PC-9 (cell line): ENCODE measurements around the gene PTPRD. TPM values are rescaled to one million over a fixed set of nuclear protein-coding genes. Genes with fewer than 3 reads are reported as not detected.

Source experiments
- BruUV-seq: library from RNA; stranded (reverse); fragments of 400-500 nt; replicated peaks from 2 replicates; lab custom pipeline; 2021; lab: Mats Ljungman, UMichigan
- CTCF ChIA-PET: fragments of 300-600 bp; sonication (Branson Sonifier 250); formaldehyde crosslinking; loops from one replicate; lab custom pipeline; 2022; ENCODE audit warnings: antibody characterized with exemption; lab: Charles Lee
- POLR2A ChIA-PET: fragments of 300-600 bp; sonication (Branson Sonifier 250); formaldehyde crosslinking; loops from one replicate; lab custom pipeline; 2022; ENCODE audit warnings: antibody characterized with exemption; ENCODE audit not compliant: unreplicated experiment; lab: Charles Lee
- DNase-seq, 2 experiments: peaks; one replicate each; pipeline versions ENCODE4 v3.0.0 to v3.0.0-alpha.2; 2015 to 2022; ENCODE audit warnings: mixed read lengths in 1 of 2
- H2AFZ ChIP-seq: fragments of 200-600 bp; sonication (generic); 2 replicates; pipeline ENCODE4 v1.8.1; 2017; ENCODE audit warnings: antibody characterized with exemption
- H3F3A ChIP-seq: fragments of 200-600 bp; sonication (generic); 2 replicates; pipeline ENCODE4 v1.8.1; 2017; ENCODE audit warnings: antibody characterized with exemption, mild to moderate bottlenecking, low read depth; ENCODE audit not compliant: insufficient read depth
- H3K27ac ChIP-seq: fragments of 200-600 bp; sonication (generic); 2 replicates; pipeline ENCODE4 v1.6.1; 2016; ENCODE audit warnings: mixed run types
- H3K27me3 ChIP-seq: fragments of 200-600 bp; sonication (generic); 2 replicates; pipeline ENCODE4 v1.6.1; 2016; ENCODE audit warnings: low read depth, mixed run types; ENCODE audit not compliant: insufficient read depth
- H3K36me3 ChIP-seq: fragments of 200-600 bp; sonication (generic); 2 replicates; pipeline ENCODE4 v1.6.1; 2016; ENCODE audit warnings: low read depth, mixed run types
- H3K4me1 ChIP-seq: fragments of 200-600 bp; sonication (generic); replicated peaks from 2 replicates; pipeline ENCODE4 v1.6.1; 2016; ENCODE audit warnings: mixed run types; ENCODE audit not compliant: insufficient read depth
- H3K4me2 ChIP-seq: fragments of 200-600 bp; sonication (generic); 2 replicates; pipeline ENCODE4 v1.6.1; 2017; ENCODE audit warnings: mixed run types
- H3K4me3 ChIP-seq: fragments of 200-600 bp; sonication (generic); 2 replicates; pipeline ENCODE4 v1.6.1; 2016; ENCODE audit warnings: mixed run types
- H3K79me2 ChIP-seq: fragments of 200-600 bp; sonication (generic); 2 replicates; pipeline ENCODE4 v1.6.1; 2017; ENCODE audit warnings: low read depth, mixed run types
- H3K9me2 ChIP-seq: fragments of 200-600 bp; sonication (generic); 2 replicates; pipeline ENCODE4 v1.8.1; 2017; ENCODE audit warnings: mild to moderate bottlenecking; ENCODE audit not compliant: insufficient read depth
- H3K9me3 ChIP-seq: fragments of 200-600 bp; sonication (generic); 2 replicates; pipeline ENCODE4 v1.8.1; 2016; ENCODE audit warnings: low read depth; ENCODE audit not compliant: insufficient read depth
- H4K20me1 ChIP-seq: fragments of 200-600 bp; sonication (generic); 2 replicates; pipeline ENCODE4 v1.8.1; 2017; ENCODE audit not compliant: insufficient read depth
- CTCF ChIP-seq: fragments of 200-600 bp; sonication (generic); conservative IDR thresholded peaks from 2 replicates; pipeline ENCODE4 v1.6.1; 2017; ENCODE audit warnings: mixed run types, antibody characterized with exemption, mild to moderate bottlenecking, moderate library complexity
- EZH2 ChIP-seq: fragments of 200-600 bp; sonication (generic); IDR thresholded peaks from 2 replicates; pipeline ENCODE4 v1.8.0; 2017; ENCODE audit warnings: antibody characterized with exemption, low read depth
- intact Hi-C: fragments of 100-400 bp; cut with micrococcal nuclease; formaldehyde crosslinking; loops from one replicate; pipeline ENCODE4 v1.10.0; 2022; ENCODE audit not compliant: unreplicated experiment
- total RNA-seq: library from RNA; stranded (reverse); gene quantifications from 2 replicates; pipeline ENCODE4 v1.2.3, GENCODE V29; 2021

The PTPRD gene
- total RNA-seq, 1 experiment from 2014 or later, result not detected

GRCh38 chr9:8962084-8962483 is 1650.7 kb downstream of the PTPRD start:
- ChIA-PET POLR2A (no interaction called here), CTCF (no interaction called here)
- Histone ChIP-seq H2AFZ (no peak overlapping the region), H3K4me3 (no peak overlapping the region), H3K27ac (no peak overlapping the region), H3K4me1 (no peaks in the 10 kb centered on the region), H4K20me1 (no peaks in the 10 kb centered on the region), H3K27me3 (no peaks in the 10 kb centered on the region), H3K79me2 (no peaks in the 10 kb centered on the region), H3F3A (no peaks in the 10 kb centered on the region), H3K4me2 (no peak overlapping the region), H3K36me3 (no peaks in the 10 kb centered on the region), H3K9me3 (no peaks in the 10 kb centered on the region), H3K9me2 (no peaks in the 10 kb centered on the region)
- no TSS peak for BruUV-seq
- intact Hi-C loops, result no loop called here
- no peak for DNase-seq
- no peak for TF ChIP-seq EZH2
- TF ChIP-seq CTCF, result no peak

DNA sequence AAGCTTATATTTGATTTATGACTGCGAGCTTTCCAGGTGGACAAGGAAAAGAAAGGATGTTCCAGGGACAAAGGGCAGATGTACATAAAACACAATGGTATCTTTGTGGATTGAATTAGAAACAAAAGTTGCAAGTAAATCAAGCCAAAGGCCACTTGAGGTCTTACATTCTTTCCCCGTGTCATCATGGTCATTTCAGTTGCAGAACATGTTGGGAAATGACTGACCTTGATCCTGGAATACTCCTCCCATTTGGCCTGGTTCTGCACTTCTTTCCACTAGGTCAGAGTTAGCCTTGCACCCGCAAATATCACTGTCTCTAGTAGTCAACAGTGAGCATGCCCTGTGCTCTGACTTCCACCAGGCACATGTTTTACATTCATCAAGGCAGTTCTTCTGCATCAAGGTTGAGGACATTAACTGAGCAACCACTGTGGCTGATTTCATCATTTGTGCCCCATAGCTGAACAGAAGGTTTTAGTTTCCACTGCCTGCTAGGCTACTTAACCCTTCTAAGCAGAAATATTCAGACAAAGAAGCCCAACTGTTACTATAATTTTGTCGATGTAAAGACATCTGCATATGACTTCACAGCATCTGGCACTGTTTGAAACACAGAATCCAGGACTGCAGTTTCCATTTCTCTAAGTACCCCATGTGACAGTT is 1651.5 kb downstream of the PTPRD start:
- H3K27me3 ChIP-seq, result no peaks in the 10 kb centered on the region
- no peak overlapping the region for H2AFZ ChIP-seq
- no peak for TF ChIP-seq CTCF
- BruUV-seq, result no TSS peak
- H3K79me2 ChIP-seq, result no peaks in the 10 kb centered on the region
- no peak for DNase-seq
- H3K27ac ChIP-seq, result no peak overlapping the region
- intact Hi-C loops, result no loop called here
- H4K20me1 ChIP-seq, result no peaks in the 10 kb centered on the region
- ChIA-PET CTCF (no interaction called here), POLR2A (no interaction called here)
- H3K36me3 ChIP-seq, result no peaks in the 10 kb centered on the region
- no peak overlapping the region for H3K4me3 ChIP-seq
- no peaks in the 10 kb centered on the region for H3K9me2 ChIP-seq
- no peak overlapping the region for H3K4me2 ChIP-seq
- H3K9me3 ChIP-seq, result no peaks in the 10 kb centered on the region
- H3K4me1 ChIP-seq, result no peaks in the 10 kb centered on the region
- no peaks in the 10 kb centered on the region for H3F3A ChIP-seq

DNA sequence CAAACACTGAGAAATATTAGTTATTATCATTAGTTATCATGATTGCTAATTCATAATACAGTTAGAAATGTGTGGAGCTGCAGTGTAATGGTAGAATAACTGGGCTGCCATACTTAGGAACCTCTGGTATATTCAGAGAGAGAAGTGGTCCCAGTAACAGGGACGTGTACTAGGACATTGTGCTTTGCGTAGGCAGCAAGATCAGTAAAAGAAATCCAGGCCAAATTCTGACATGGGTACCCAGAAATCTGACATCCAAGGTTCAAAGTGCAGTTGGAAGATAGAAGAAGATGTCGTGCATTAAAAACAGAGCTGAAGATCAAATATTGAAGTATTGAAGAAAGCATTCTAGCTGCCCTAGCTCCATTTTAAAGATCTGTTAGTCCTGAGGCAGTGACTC is 1652.5 kb downstream of the PTPRD start:
- intact Hi-C loops, result no loop called here
- POLR2A ChIA-PET, result no interaction called here
- Histone ChIP-seq H3K9me2 (no peaks in the 10 kb centered on the region), H3K27me3 (no peaks in the 10 kb centered on the region), H3K4me1 (no peaks in the 10 kb centered on the region), H3K4me3 (no peak overlapping the region), H3F3A (no peaks in the 10 kb centered on the region), H2AFZ (no peak overlapping the region), H3K36me3 (no peaks in the 10 kb centered on the region), H3K79me2 (no peaks in the 10 kb centered on the region), H3K9me3 (no peaks in the 10 kb centered on the region), H4K20me1 (no peaks in the 10 kb centered on the region), H3K4me2 (no peak overlapping the region), H3K27ac (no peak overlapping the region)
- BruUV-seq, result no TSS peak
- CTCF ChIA-PET, result no interaction called here
- TF ChIP-seq EZH2, result no peak
- TF ChIP-seq CTCF, result no peak
- no peak for DNase-seq
